ENCODE results near the gene TRUB2. TPM values are rescaled to one million over a fixed set of nuclear protein-coding genes. Genes with fewer than 3 reads are reported as not detected.
A peak's percentile ranks its signal among the peaks of the same experiment; 100 is the strongest.

Gene TRUB2
- total and polyA plus RNA-seq, 2 of the 13 experiments (the other 11 are each of a cell fraction or from before 2014, with no cell fraction given) = 22.3 to 41.2 TPM

- TF ChIP-seq GABPB1 (CRISPR knock-in tag; IDR thresholded peaks at IDR 0.05) = peak; percentile 95
- peak; percentile 72 for TF ChIP-seq MIXL1 (CRISPR knock-in tag; IDR thresholded peaks at IDR 0.05)
- peak; percentile 76 for TF ChIP-seq TAF1 (CRISPR knock-in tag; IDR thresholded peaks at IDR 0.05)
- peak; percentile 78 for TF ChIP-seq HNF1B (CRISPR knock-in tag; IDR thresholded peaks at IDR 0.05)
- TF ChIP-seq ETS1 (CRISPR knock-in tag; IDR thresholded peaks at IDR 0.05) = no peak
- no peak for TF ChIP-seq TP53 (CRISPR knock-in tag; conservative IDR thresholded peaks at IDR 0.05)
- TF ChIP-seq, protein P1, sequence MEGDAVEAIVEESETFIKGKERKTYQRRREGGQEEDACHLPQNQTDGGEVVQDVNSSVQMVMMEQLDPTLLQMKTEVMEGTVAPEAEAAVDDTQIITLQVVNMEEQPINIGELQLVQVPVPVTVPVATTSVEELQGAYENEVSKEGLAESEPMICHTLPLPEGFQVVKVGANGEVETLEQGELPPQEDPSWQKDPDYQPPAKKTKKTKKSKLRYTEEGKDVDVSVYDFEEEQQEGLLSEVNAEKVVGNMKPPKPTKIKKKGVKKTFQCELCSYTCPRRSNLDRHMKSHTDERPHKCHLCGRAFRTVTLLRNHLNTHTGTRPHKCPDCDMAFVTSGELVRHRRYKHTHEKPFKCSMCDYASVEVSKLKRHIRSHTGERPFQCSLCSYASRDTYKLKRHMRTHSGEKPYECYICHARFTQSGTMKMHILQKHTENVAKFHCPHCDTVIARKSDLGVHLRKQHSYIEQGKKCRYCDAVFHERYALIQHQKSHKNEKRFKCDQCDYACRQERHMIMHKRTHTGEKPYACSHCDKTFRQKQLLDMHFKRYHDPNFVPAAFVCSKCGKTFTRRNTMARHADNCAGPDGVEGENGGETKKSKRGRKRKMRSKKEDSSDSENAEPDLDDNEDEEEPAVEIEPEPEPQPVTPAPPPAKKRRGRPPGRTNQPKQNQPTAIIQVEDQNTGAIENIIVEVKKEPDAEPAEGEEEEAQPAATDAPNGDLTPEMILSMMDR (CRISPR knock-in tag; IDR thresholded peaks at IDR 0.05) = peak; percentile 33
- no peak for TF ChIP-seq MEIS1 (CRISPR knock-in tag; IDR thresholded peaks at IDR 0.05; ENCODE audit: borderline replicate concordance)
- no peak for TF ChIP-seq ZNF138 (CRISPR knock-in tag; IDR thresholded peaks at IDR 0.05; ENCODE audit: low read depth)
- TF ChIP-seq ZNF33A (CRISPR knock-in tag; IDR thresholded peaks at IDR 0.05; ENCODE audit: borderline replicate concordance) = no peak
- TF ChIP-seq ZNF747 (CRISPR knock-in tag; IDR thresholded peaks at IDR 0.05; ENCODE audit: borderline replicate concordance) = no peak
- TF ChIP-seq HNRNPK (IDR thresholded peaks at IDR 0.05; ENCODE audit: low read depth, low read length, poor library complexity, severe bottlenecking) = peak; percentile 87
- TF ChIP-seq POLR2A (IDR thresholded peaks at IDR 0.05; ENCODE audit: insufficient read depth in 1 of 2, low read depth in 2 of 2, low read length in 2 of 2) = peak; percentile 75 to 90
- peak; percentile 82 for TF ChIP-seq HDAC1 (CRISPR knock-in tag; IDR thresholded peaks at IDR 0.05)
- TF ChIP-seq, protein P2, sequence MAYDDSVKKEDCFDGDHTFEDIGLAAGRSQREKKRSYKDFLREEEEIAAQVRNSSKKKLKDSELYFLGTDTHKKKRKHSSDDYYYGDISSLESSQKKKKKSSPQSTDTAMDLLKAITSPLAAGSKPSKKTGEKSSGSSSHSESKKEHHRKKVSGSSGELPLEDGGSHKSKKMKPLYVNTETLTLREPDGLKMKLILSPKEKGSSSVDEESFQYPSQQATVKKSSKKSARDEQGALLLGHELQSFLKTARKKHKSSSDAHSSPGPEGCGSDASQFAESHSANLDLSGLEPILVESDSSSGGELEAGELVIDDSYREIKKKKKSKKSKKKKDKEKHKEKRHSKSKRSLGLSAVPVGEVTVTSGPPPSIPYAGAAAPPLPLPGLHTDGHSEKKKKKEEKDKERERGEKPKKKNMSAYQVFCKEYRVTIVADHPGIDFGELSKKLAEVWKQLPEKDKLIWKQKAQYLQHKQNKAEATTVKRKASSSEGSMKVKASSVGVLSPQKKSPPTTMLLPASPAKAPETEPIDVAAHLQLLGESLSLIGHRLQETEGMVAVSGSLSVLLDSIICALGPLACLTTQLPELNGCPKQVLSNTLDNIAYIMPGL (CRISPR knock-in tag; IDR thresholded peaks at IDR 0.05; ENCODE audit: borderline replicate concordance in 1 of 2, low read depth in 1 of 2) = peak in 1 of 2 experiments; percentile 40; a peak in 1 of 4 replicates
- TF ChIP-seq, protein P3, sequence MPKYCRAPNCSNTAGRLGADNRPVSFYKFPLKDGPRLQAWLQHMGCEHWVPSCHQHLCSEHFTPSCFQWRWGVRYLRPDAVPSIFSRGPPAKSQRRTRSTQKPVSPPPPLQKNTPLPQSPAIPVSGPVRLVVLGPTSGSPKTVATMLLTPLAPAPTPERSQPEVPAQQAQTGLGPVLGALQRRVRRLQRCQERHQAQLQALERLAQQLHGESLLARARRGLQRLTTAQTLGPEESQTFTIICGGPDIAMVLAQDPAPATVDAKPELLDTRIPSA (CRISPR knock-in tag; IDR thresholded peaks at IDR 0.05; ENCODE audit: borderline replicate concordance) = no peak
- peak; percentile 64; the same call in 1 of the 2 replicates for TF ChIP-seq ZNF350 (CRISPR knock-in tag; IDR thresholded peaks at IDR 0.05; ENCODE audit: borderline replicate concordance, low read depth)
- peak; percentile 94; the same call in 2 of the 3 replicates for TF ChIP-seq MXI1 (IDR thresholded peaks at IDR 0.05; ENCODE audit: borderline replicate concordance, low read depth, low read length)
- TF ChIP-seq ZNF772 (CRISPR knock-in tag; IDR thresholded peaks at IDR 0.05) = no peak
- no peak for TF ChIP-seq CREB1 (IDR thresholded peaks at IDR 0.05)
- TF ChIP-seq CREB1 (CRISPR knock-in tag; IDR thresholded peaks at IDR 0.05) = peak; percentile 89
- 0 out of 2 replicates have a peak, but pooled peaks have one; percentile 11 for TF ChIP-seq ZFP1 (CRISPR knock-in tag; IDR thresholded peaks at IDR 0.05)
- TF ChIP-seq AGO2 (optimal IDR thresholded peaks at IDR 0.05; ENCODE audit: low read depth, low read length) = peak; percentile 55
These were observed 48.7 kb upstream of the TRUB2 start, which contains the start of gene URM1 (continued) for GRCh38 chr9:128370752-128371629.
